GM12878 (cell line): ENCODE data around the gene TRUB2.

ENCODE experiments used
- BCL11A ChIP-seq: IDR thresholded peaks from 2 replicates; pipeline ENCODE4 v1.6.1; 2011; ENCODE audit warnings: low read depth, low read length
- CREB1 ChIP-seq: IDR thresholded peaks from 2 replicates; pipeline ENCODE4 v1.6.1; 2012; ENCODE audit warnings: low read depth, mild to moderate bottlenecking, inconsistent platforms
- CTCF ChIP-seq, 3 experiments: IDR thresholded peaks in 2 of 3; conservative IDR thresholded peaks in 1 of 3; 2 replicates each; pipeline ENCODE4 v1.5.1; 2011; ENCODE audit warnings: low read depth in 3 of 3, low read length in 3 of 3, mild to moderate bottlenecking in 3 of 3, control low read depth in 2 of 3, moderate library complexity in 2 of 3, inconsistent platforms in 1 of 3, mixed read lengths in 1 of 3; ENCODE audit not compliant: control insufficient read depth in 2 of 3, insufficient read depth in 1 of 3; ENCODE audit errors: extremely low read depth in 1 of 3
- GABPA ChIP-seq: IDR thresholded peaks from 2 replicates; pipeline ENCODE4 v1.6.1; 2014; ENCODE audit warnings: antibody characterized with exemption, low read depth, mild to moderate bottlenecking, inconsistent platforms
- MAX ChIP-seq: IDR thresholded peaks from 2 replicates; pipeline ENCODE4 v1.6.1; 2012; ENCODE audit warnings: low read depth, low read length, improper control_type of control experiment
- MLLT1 ChIP-seq: fragments of 450-650 bp; IDR thresholded peaks from 2 replicates; pipeline ENCODE4 v1.6.1; 2016; ENCODE audit warnings: mild to moderate bottlenecking
- NR2C2 ChIP-seq: IDR thresholded peaks from 2 replicates; pipeline ENCODE4 v1.6.1; 2011; ENCODE audit warnings: borderline replicate concordance, low read depth; ENCODE audit not compliant: control insufficient read depth, insufficient read length
- POLR2A ChIP-seq: IDR thresholded peaks from 2 replicates; pipeline ENCODE4 v1.6.1; 2011; ENCODE audit warnings: low read depth, mild to moderate bottlenecking, low read length
- POLR2AphosphoS5 ChIP-seq: IDR thresholded peaks from 2 replicates; pipeline ENCODE4 v1.6.1; 2011; ENCODE audit warnings: mild to moderate bottlenecking, low read length, inconsistent platforms
- YY1 ChIP-seq: IDR thresholded peaks from 2 replicates; pipeline ENCODE4 v1.6.1; 2011; ENCODE audit warnings: low read depth, mild to moderate bottlenecking, low read length

DNA sequence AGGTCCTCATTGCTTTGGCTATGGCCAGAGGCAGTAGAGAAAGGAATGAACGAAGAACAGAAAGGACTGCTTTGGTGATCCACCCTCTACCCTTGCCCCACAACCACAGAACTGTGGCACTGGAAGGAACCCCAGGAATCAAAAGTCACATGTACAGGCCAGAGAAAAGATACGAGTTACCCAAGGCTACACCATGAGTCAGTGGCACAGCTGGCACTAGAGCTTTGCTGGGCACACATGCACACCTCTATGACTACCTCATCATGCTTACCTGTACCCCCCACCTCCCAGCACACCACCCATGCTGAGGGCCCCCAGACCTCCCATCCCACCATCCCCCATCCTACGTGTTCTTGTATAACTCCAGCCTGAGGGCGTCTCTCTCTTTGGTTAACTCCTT is 59.6 kb downstream of the TRUB2 start:
- TF ChIP-seq CREB1 (no peak), MAX (no peak), POLR2A (no peak), YY1 (no peak), NR2C2 (no peak), MLLT1 (no peak), GABPA (no peak), CTCF (IDR thresholded peaks at IDR 0.05 in 2 of 3, conservative IDR thresholded peaks at IDR 0.05 in 1 of 3; ENCODE audit: control insufficient read depth in 2 of 3, extremely low read depth in 1 of 3, insufficient read depth in 1 of 3, low read depth in 3 of 3, low read length in 3 of 3) (no peak), POLR2AphosphoS5 (no peak), BCL11A (no peak)
